SK-N-SH treated with all-trans-retinoic acid at 6 μM for 48 hours (cell line): ENCODE data around the gene ZNF670.
A peak's percentile ranks its signal among the peaks of the same experiment; 100 is the strongest.

ENCODE experiments used
- ATAC-seq: fragments of 200-7000 bp; cut with Tn5 transposase; 3 replicates; pipeline ENCODE4 v1.9.1; 2020; ENCODE audit warnings: mild to moderate bottlenecking, moderate library complexity
- BACH2 ChIP-seq: fragments of 250-450 bp; sonication (Bioruptor Pico); IDR thresholded peaks from 2 replicates; pipeline ENCODE4 v1.9.0; 2021; ENCODE audit warnings: mild to moderate bottlenecking, borderline replicate concordance
- ESRRG ChIP-seq: fragments of 250-450 bp; sonication (Bioruptor Pico); IDR thresholded peaks from 2 replicates; pipeline ENCODE4 v1.6.1; 2021; ENCODE audit warnings: mild to moderate bottlenecking
- OSR1 ChIP-seq: fragments of 250-450 bp; sonication (Bioruptor Pico); IDR thresholded peaks from 2 replicates; pipeline ENCODE4 v1.8.0; 2022; ENCODE audit warnings: moderate library complexity, mild to moderate bottlenecking, inconsistent platforms
- PPARA ChIP-seq: fragments of 250-450 bp; sonication (Bioruptor Pico); IDR thresholded peaks from 2 replicates; pipeline ENCODE4 v1.5.0; 2020; ENCODE audit warnings: mild to moderate bottlenecking, borderline replicate concordance
- RARB ChIP-seq: fragments of 250-450 bp; sonication (Bioruptor Pico); IDR thresholded peaks from 2 replicates; pipeline ENCODE4 v1.8.0; 2021; ENCODE audit warnings: mild to moderate bottlenecking, moderate library complexity
- SNAI2 ChIP-seq: fragments of 250-450 bp; sonication (Bioruptor Pico); IDR thresholded peaks from 2 replicates; pipeline ENCODE4 v1.5.0; 2020; ENCODE audit warnings: mild to moderate bottlenecking, moderate library complexity
- TOX ChIP-seq: fragments of 250-450 bp; sonication (Bioruptor Pico); IDR thresholded peaks from 2 replicates; pipeline ENCODE4 v1.8.0; 2021; ENCODE audit warnings: mild to moderate bottlenecking, moderate library complexity, borderline replicate concordance
- ZC3H10 ChIP-seq: fragments of 250-450 bp; sonication (Bioruptor Pico); IDR thresholded peaks from 2 replicates; pipeline ENCODE4 v1.5.1; 2021; ENCODE audit warnings: mild to moderate bottlenecking, moderate library complexity
- ZFP3 ChIP-seq: fragments of 250-450 bp; sonication (Bioruptor Pico); IDR thresholded peaks from 2 replicates; pipeline ENCODE4 v1.5.0; 2020; ENCODE audit warnings: mild to moderate bottlenecking, moderate library complexity
- ZFP30 ChIP-seq: fragments of 450-650 bp; formaldehyde crosslinking; IDR thresholded peaks from 2 replicates; pipeline ENCODE4 v1.5.0; 2022; ENCODE audit warnings: mild to moderate bottlenecking, moderate library complexity
- ZNF565 ChIP-seq: fragments of 450-650 bp; formaldehyde crosslinking; conservative IDR thresholded peaks from 2 replicates; pipeline ENCODE4 v1.5.0; 2020; ENCODE audit warnings: low read depth, mild to moderate bottlenecking, moderate library complexity
- ZNF70 ChIP-seq: fragments of 450-650 bp; formaldehyde crosslinking; IDR thresholded peaks from 2 replicates; pipeline ENCODE4 v1.5.0; 2020; ENCODE audit warnings: mild to moderate bottlenecking, moderate library complexity
- TF ChIP-seq, protein P1 (sequence below): fragments of 250-450 bp; sonication (Bioruptor Pico); IDR thresholded peaks from 2 replicates; pipeline ENCODE4 v1.5.1; 2020; ENCODE audit warnings: low read depth, mild to moderate bottlenecking, moderate library complexity
- TF ChIP-seq, protein P2 (sequence below): fragments of 250-450 bp; sonication (Bioruptor Pico); IDR thresholded peaks from 2 replicates; pipeline ENCODE4 v1.5.1; 2021; ENCODE audit warnings: mild to moderate bottlenecking, moderate library complexity
- TF ChIP-seq, protein P3 (sequence below): fragments of 250-450 bp; sonication (Bioruptor Pico); IDR thresholded peaks from 2 replicates; pipeline ENCODE4 v1.8.0; 2020; ENCODE audit warnings: mild to moderate bottlenecking, moderate library complexity, borderline replicate concordance
- TF ChIP-seq, protein P4 (sequence below): fragments of 250-450 bp; sonication (Bioruptor Pico); IDR thresholded peaks from 2 replicates; pipeline ENCODE4 v1.5.0; 2020; ENCODE audit warnings: mild to moderate bottlenecking, moderate library complexity
- TF ChIP-seq, protein P5 (sequence below): fragments of 250-450 bp; sonication (Bioruptor Pico); IDR thresholded peaks from 2 replicates; pipeline ENCODE4 v1.8.0; 2021; ENCODE audit warnings: low read depth, mild to moderate bottlenecking, moderate library complexity, borderline replicate concordance

Gene ZNF670

DNA sequence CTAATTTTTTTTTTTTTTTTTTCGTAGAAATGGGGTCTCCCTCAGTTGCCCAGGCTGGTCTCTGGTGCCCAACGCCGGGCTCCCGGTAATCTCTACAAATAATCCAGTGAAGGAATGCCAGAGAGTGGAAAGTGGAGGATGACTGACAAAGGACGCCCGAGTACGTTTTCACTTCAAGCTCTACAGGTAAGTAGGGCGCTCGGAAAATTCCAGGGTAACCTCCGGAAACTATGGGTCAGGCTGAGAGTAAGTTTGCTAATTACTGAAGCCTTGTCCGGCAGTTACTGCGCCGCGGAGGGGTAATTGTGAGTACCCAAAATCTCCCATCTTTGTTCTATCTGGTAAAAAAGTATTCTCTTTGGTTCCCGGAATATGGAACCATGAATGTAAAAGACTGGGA is 27.4 kb upstream of the ZNF670 start:
- ATAC-seq = no peak
- TF ChIP-seq, protein P1, sequence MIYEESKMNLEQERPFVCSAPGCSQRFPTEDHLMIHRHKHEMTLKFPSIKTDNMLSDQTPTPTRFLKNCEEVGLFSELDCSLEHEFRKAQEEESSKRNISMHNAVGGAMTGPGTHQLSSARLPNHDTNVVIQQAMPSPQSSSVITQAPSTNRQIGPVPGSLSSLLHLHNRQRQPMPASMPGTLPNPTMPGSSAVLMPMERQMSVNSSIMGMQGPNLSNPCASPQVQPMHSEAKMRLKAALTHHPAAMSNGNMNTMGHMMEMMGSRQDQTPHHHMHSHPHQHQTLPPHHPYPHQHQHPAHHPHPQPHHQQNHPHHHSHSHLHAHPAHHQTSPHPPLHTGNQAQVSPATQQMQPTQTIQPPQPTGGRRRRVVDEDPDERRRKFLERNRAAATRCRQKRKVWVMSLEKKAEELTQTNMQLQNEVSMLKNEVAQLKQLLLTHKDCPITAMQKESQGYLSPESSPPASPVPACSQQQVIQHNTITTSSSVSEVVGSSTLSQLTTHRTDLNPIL = no peak
- no peak for TF ChIP-seq ZNF565 (CRISPR knock-in tag)
- no peak for TF ChIP-seq OSR1 (CRISPR knock-in tag)
- no peak for TF ChIP-seq ZFP3 (CRISPR knock-in tag)
- TF ChIP-seq RARB (CRISPR knock-in tag) = no peak
- no peak for TF ChIP-seq ZNF70 (CRISPR knock-in tag)
- TF ChIP-seq BACH2 (CRISPR knock-in tag) = no peak
- TF ChIP-seq PPARA = no peak
- TF ChIP-seq ZC3H10 = no peak
- TF ChIP-seq, protein P2, sequence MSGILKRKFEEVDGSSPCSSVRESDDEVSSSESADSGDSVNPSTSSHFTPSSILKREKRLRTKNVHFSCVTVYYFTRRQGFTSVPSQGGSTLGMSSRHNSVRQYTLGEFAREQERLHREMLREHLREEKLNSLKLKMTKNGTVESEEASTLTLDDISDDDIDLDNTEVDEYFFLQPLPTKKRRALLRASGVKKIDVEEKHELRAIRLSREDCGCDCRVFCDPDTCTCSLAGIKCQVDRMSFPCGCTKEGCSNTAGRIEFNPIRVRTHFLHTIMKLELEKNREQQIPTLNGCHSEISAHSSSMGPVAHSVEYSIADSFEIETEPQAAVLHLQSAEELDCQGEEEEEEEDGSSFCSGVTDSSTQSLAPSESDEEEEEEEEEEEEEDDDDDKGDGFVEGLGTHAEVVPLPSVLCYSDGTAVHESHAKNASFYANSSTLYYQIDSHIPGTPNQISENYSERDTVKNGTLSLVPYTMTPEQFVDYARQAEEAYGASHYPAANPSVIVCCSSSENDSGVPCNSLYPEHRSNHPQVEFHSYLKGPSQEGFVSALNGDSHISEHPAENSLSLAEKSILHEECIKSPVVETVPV (CRISPR knock-in tag) = no peak
- TF ChIP-seq, protein P3, sequence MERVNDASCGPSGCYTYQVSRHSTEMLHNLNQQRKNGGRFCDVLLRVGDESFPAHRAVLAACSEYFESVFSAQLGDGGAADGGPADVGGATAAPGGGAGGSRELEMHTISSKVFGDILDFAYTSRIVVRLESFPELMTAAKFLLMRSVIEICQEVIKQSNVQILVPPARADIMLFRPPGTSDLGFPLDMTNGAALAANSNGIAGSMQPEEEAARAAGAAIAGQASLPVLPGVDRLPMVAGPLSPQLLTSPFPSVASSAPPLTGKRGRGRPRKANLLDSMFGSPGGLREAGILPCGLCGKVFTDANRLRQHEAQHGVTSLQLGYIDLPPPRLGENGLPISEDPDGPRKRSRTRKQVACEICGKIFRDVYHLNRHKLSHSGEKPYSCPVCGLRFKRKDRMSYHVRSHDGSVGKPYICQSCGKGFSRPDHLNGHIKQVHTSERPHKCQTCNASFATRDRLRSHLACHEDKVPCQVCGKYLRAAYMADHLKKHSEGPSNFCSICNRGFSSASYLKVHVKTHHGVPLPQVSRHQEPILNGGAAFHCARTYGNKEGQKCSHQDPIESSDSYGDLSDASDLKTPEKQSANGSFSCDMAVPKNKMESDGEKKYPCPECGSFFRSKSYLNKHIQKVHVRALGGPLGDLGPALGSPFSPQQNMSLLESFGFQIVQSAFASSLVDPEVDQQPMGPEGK (CRISPR knock-in tag) = no peak
- no peak for TF ChIP-seq ZFP30 (CRISPR knock-in tag)
- TF ChIP-seq, all 23 proteins: peak for 0

DNA sequence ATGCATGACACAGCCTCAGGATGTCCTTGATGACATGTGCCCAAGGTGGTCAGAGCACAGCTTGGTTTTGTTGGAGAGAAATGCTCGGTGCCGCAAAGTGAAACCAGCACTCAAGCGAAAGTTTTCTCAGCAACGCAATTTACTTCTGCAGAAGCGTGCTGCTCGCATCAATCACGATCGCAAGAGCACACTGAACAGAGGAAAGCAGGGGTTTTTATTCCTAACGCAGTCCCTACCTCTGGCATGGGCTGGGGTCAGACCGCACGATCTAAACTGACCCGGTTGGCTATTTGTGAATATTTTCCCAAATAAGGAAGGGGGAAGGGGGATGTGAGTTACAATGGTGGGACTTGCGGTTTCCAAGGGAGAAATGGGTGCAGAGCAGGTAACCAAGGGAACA is 26.4 kb upstream of the ZNF670 start:
- no peak for TF ChIP-seq PPARA
- TF ChIP-seq ZNF70 (CRISPR knock-in tag) = no peak
- TF ChIP-seq ESRRG = no peak
- TF ChIP-seq, protein P1 = no peak
- no peak for TF ChIP-seq RARB (CRISPR knock-in tag)
- TF ChIP-seq, protein P4, sequence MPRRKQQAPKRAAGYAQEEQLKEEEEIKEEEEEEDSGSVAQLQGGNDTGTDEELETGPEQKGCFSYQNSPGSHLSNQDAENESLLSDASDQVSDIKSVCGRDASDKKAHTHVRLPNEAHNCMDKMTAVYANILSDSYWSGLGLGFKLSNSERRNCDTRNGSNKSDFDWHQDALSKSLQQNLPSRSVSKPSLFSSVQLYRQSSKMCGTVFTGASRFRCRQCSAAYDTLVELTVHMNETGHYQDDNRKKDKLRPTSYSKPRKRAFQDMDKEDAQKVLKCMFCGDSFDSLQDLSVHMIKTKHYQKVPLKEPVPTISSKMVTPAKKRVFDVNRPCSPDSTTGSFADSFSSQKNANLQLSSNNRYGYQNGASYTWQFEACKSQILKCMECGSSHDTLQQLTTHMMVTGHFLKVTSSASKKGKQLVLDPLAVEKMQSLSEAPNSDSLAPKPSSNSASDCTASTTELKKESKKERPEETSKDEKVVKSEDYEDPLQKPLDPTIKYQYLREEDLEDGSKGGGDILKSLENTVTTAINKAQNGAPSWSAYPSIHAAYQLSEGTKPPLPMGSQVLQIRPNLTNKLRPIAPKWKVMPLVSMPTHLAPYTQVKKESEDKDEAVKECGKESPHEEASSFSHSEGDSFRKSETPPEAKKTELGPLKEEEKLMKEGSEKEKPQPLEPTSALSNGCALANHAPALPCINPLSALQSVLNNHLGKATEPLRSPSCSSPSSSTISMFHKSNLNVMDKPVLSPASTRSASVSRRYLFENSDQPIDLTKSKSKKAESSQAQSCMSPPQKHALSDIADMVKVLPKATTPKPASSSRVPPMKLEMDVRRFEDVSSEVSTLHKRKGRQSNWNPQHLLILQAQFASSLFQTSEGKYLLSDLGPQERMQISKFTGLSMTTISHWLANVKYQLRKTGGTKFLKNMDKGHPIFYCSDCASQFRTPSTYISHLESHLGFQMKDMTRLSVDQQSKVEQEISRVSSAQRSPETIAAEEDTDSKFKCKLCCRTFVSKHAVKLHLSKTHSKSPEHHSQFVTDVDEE (CRISPR knock-in tag) = no peak
- TF ChIP-seq TOX (CRISPR knock-in tag) = no peak
- TF ChIP-seq, all 23 proteins: peak for 0
- no peak for ATAC-seq

DNA sequence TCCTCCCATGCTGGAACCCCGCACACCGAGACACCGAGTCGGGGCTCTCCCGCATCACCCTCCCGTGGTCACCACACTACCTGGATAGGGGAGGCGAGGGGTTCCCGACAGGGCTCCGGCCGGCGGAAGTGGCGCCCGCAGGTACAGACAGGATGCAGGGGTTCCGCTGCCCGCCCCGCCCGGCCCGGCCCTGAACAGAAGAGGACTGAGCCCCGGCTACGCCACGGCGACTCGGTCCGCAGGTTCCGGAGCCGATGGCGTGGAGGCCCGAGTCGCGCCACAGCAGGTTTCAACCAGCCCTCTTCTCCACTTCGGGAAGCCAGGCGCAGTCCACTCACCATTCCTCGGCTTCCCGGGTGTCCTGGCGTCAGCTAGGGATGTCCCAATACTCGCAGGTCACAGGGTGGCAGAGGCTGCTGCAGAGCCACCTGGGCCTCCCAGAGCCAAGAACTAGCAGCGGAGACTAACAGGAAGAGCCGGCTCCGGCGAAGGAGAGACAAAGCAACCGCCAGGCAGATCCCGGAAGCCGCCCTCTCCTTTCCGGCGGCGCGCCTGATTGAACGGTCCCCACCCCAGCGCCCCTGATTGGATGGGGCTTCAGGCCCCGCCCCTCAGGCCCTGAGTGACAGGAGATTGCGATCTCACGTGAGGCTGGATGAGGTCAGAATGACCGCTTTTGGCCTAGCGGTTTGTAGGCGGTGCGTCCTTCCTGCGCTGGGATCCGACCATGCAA is 25.4 kb upstream of the ZNF670 start, which contains the start of gene ZNF669:
Gene ZNF669 (minus strand): TSS at position 498 of the 733 bp plus-strand sequence. CDS start 157 bp downstream, at position 341.
- ATAC-seq = peak; percentile 99

More for the DNA sequence above, 25.4 kb upstream of the ZNF670 start, which contains the start of gene ZNF669:
- TF ChIP-seq PPARA (no peak), ZNF565 (CRISPR knock-in tag) (no peak), SNAI2 (CRISPR knock-in tag) (no peak), ESRRG (no peak), BACH2 (CRISPR knock-in tag) (no peak), OSR1 (CRISPR knock-in tag) (no peak), ZFP30 (CRISPR knock-in tag) (no peak)
- TF ChIP-seq, protein P5, sequence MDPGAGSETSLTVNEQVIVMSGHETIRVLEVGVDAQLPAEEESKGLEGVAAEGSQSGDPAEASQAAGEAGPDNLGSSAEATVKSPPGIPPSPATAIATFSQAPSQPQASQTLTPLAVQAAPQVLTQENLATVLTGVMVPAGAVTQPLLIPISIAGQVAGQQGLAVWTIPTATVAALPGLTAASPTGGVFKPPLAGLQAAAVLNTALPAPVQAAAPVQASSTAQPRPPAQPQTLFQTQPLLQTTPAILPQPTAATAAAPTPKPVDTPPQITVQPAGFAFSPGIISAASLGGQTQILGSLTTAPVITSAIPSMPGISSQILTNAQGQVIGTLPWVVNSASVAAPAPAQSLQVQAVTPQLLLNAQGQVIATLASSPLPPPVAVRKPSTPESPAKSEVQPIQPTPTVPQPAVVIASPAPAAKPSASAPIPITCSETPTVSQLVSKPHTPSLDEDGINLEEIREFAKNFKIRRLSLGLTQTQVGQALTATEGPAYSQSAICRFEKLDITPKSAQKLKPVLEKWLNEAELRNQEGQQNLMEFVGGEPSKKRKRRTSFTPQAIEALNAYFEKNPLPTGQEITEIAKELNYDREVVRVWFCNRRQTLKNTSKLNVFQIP (CRISPR knock-in tag) = no peak
